H9 (cell line): Measurements from ENCODE around the gene ATL1. TPM values are rescaled to one million over a fixed set of nuclear protein-coding genes. Genes with fewer than 3 reads are reported as not detected.

ENCODE experiments used
- DNase-seq: peaks from one replicate; pipeline ENCODE4 v3.0.0-alpha.2; 2017
- H2AFZ ChIP-seq: one replicate; pipeline ENCODE4 v1.6.1; 2013; ENCODE audit warnings: mild to moderate bottlenecking, low read length, control low read depth, moderate library complexity
- H2AK5ac ChIP-seq: 2 replicates; pipeline ENCODE4 v1.6.1; 2013; ENCODE audit warnings: low read length, control low read depth, mixed read lengths; ENCODE audit not compliant: insufficient read length
- H2BK120ac ChIP-seq: one replicate; pipeline ENCODE4 v1.6.1; 2013; ENCODE audit warnings: low read depth, mild to moderate bottlenecking, low read length, control low read depth, inconsistent platforms; ENCODE audit not compliant: poor library complexity, severe bottlenecking
- H2BK12ac ChIP-seq: 2 replicates; pipeline ENCODE4 v1.6.1; 2013; ENCODE audit warnings: low read length, control low read depth, mixed read lengths, low read depth; ENCODE audit not compliant: insufficient read length
- H2BK15ac ChIP-seq: 2 replicates; pipeline ENCODE4 v1.6.1; 2013; ENCODE audit warnings: low read depth, low read length, control low read depth
- H2BK20ac ChIP-seq: one replicate; pipeline ENCODE4 v1.6.1; 2013; ENCODE audit warnings: low read depth, mild to moderate bottlenecking, low read length, control low read depth, inconsistent platforms; ENCODE audit not compliant: poor library complexity, severe bottlenecking
- H2BK5ac ChIP-seq: 2 replicates; pipeline ENCODE4 v1.6.1; 2013; ENCODE audit warnings: low read length, control low read depth, mixed read lengths; ENCODE audit not compliant: insufficient read length
- H3K14ac ChIP-seq: 2 replicates; pipeline ENCODE4 v1.6.1; 2013; ENCODE audit warnings: low read length, control low read depth; ENCODE audit not compliant: insufficient read depth
- H3K18ac ChIP-seq: 2 replicates; pipeline ENCODE4 v1.6.1; 2013; ENCODE audit warnings: low read depth, mild to moderate bottlenecking, mixed read lengths, low read length, control low read depth; ENCODE audit not compliant: insufficient read length
- H3K23ac ChIP-seq: 2 replicates; pipeline ENCODE4 v1.6.1; 2013; ENCODE audit warnings: low read length, control low read depth, mixed read lengths, low read depth; ENCODE audit not compliant: insufficient read length
- H3K23me2 ChIP-seq: 2 replicates; pipeline ENCODE4 v1.6.1; 2013; ENCODE audit warnings: low read depth, mild to moderate bottlenecking, mixed read lengths, low read length, control low read depth; ENCODE audit not compliant: insufficient read length, poor library complexity, severe bottlenecking
- H3K27ac ChIP-seq: 2 replicates; pipeline ENCODE4 v1.5.1; 2013; ENCODE audit warnings: low read length, control low read depth, mixed read lengths, low read depth; ENCODE audit not compliant: insufficient read length
- H3K27me3 ChIP-seq: 2 replicates; pipeline ENCODE4 v1.6.1; 2013; ENCODE audit warnings: low read length, control low read depth, inconsistent platforms; ENCODE audit not compliant: insufficient read depth
- H3K4ac ChIP-seq: 2 replicates; pipeline ENCODE4 v1.6.1; 2013; ENCODE audit warnings: low read depth, mild to moderate bottlenecking, control low read depth, inconsistent platforms, low read length, moderate library complexity
- H3K4me1 ChIP-seq: 2 replicates; pipeline ENCODE4 v1.6.1; 2013; ENCODE audit warnings: low read length, control low read depth, inconsistent platforms; ENCODE audit not compliant: insufficient read depth
- H3K4me2 ChIP-seq: 2 replicates; pipeline ENCODE4 v1.6.1; 2013; ENCODE audit warnings: low read length, control low read depth, mixed read lengths; ENCODE audit not compliant: insufficient read length, insufficient read depth
- H3K56ac ChIP-seq: 2 replicates; pipeline ENCODE4 v1.6.1; 2013; ENCODE audit warnings: low read depth, mild to moderate bottlenecking, mixed read lengths, low read length, control low read depth; ENCODE audit not compliant: insufficient read length
- H3K79me1 ChIP-seq: 2 replicates; pipeline ENCODE4 v1.6.1; 2013; ENCODE audit warnings: low read depth, mild to moderate bottlenecking, moderate library complexity, low read length, control low read depth, inconsistent platforms; ENCODE audit not compliant: insufficient read depth, poor library complexity, severe bottlenecking
- H3K79me2 ChIP-seq: 2 replicates; pipeline ENCODE4 v1.6.1; 2013; ENCODE audit warnings: low read length, control low read depth, inconsistent platforms; ENCODE audit not compliant: insufficient read depth
- H3K9ac ChIP-seq: 2 replicates; pipeline ENCODE4 v1.6.1; 2013; ENCODE audit warnings: low read length, control low read depth, mixed read lengths; ENCODE audit not compliant: insufficient read length; ENCODE audit errors: extremely low read depth
- H3K9me3 ChIP-seq: one replicate; pipeline ENCODE4 v1.6.1; 2013; ENCODE audit warnings: low read depth, low read length, inconsistent platforms; ENCODE audit not compliant: control insufficient read depth
- H3T11ph ChIP-seq: one replicate; pipeline ENCODE4 v1.6.1; 2013; ENCODE audit warnings: mild to moderate bottlenecking, low read length, control low read depth, inconsistent platforms
- H4K20me1 ChIP-seq: one replicate; pipeline ENCODE4 v1.6.1; 2013; ENCODE audit not compliant: control insufficient read depth, insufficient read length, insufficient read depth
- H4K5ac ChIP-seq: 2 replicates; pipeline ENCODE4 v1.6.1; 2013; ENCODE audit warnings: low read depth, mild to moderate bottlenecking, mixed read lengths, low read length, control low read depth; ENCODE audit not compliant: insufficient read length
- H4K8ac ChIP-seq: replicated peaks from 2 replicates; pipeline ENCODE4 v1.6.1; 2013; ENCODE audit warnings: low read length, control low read depth, mixed read lengths, low read depth; ENCODE audit not compliant: insufficient read length
- H4K91ac ChIP-seq: 2 replicates; pipeline ENCODE4 v1.6.1; 2013; ENCODE audit warnings: low read depth, mild to moderate bottlenecking, moderate library complexity, mixed read lengths, low read length, control low read depth; ENCODE audit not compliant: insufficient read length
- H3K27ac Mint-ChIP-seq, 3 experiments: 2 replicates in 2 of 3; 3 replicates in 1 of 3; pipeline ENCODE4 v1.8.0; 2020 to 2021; ENCODE audit warnings: mixed read lengths in 3 of 3, mild to moderate bottlenecking in 1 of 3, moderate library complexity in 1 of 3
- H3K27me3 Mint-ChIP-seq: 2 replicates; pipeline ENCODE4 v1.8.0; 2021; ENCODE audit warnings: low read depth, mild to moderate bottlenecking, moderate library complexity, mixed read lengths
- H3K36me3 Mint-ChIP-seq, 3 experiments: 2 replicates in 2 of 3; 3 replicates in 1 of 3; pipeline ENCODE4 v1.8.0; 2020 to 2021; ENCODE audit warnings: low read depth in 3 of 3, mixed read lengths in 3 of 3; ENCODE audit not compliant: insufficient read depth in 1 of 3
- H3K4me1 Mint-ChIP-seq, 2 experiments: 2 replicates each; pipeline ENCODE4 v1.8.0; 2020; ENCODE audit warnings: mixed read lengths in 2 of 2
- H3K4me3 Mint-ChIP-seq, 2 experiments: 2 replicates in 1 of 2; 3 replicates in 1 of 2; pipeline ENCODE4 v1.8.0; 2020 to 2021; ENCODE audit warnings: mild to moderate bottlenecking in 2 of 2, mixed read lengths in 2 of 2, moderate library complexity in 1 of 2
- H3K9me3 Mint-ChIP-seq, 2 experiments: 2 replicates in 1 of 2; 3 replicates in 1 of 2; pipeline ENCODE4 v1.8.0; 2020; ENCODE audit warnings: mild to moderate bottlenecking in 2 of 2, mixed read lengths in 2 of 2, moderate library complexity in 1 of 2
- CTCF ChIP-seq: fragments of 200-600 bp; sonication (generic); conservative IDR thresholded peaks from 3 replicates; pipeline ENCODE4 v1.8.0; 2021; ENCODE audit warnings: antibody characterized with exemption, mild to moderate bottlenecking
- WGBS: extraction: QIAGEN DNeasy Blood & Tissue Kit; methylation state at CpG from one replicate; pipeline ENCODE4 v1.1.7; 2013; ENCODE audit warnings: missing lambda C conversion rate, low lambda C conversion rate, mixed read lengths; ENCODE audit not compliant: insufficient read length; ENCODE audit errors: extremely low coverage; 5-methylcytosine and 5-hydroxymethylcytosine counted together
- total RNA-seq: library from RNA; stranded (reverse); gene quantifications from 2 replicates; pipeline ENCODE4 v1.2.1, GENCODE V29; 2021

Gene ATL1
- total RNA-seq, 1 experiment from 2014 or later = 3.0 TPM

- H3K18ac ChIP-seq = no peak overlapping the region
- H2AK5ac ChIP-seq = no peak overlapping the region
- no peaks in the 10 kb centered on the region for H3K27me3 ChIP-seq
- H3K79me1 ChIP-seq = no peaks in the 10 kb centered on the region
- no peak overlapping the region for H3K4me2 ChIP-seq
- H3K9ac ChIP-seq = no peak overlapping the region
- H3K9me3 ChIP-seq = no peaks in the 10 kb centered on the region
- no peak overlapping the region for H2BK20ac ChIP-seq
- H3K79me2 ChIP-seq = no peaks in the 10 kb centered on the region
- no peaks in the 10 kb centered on the region for H3K4me1 ChIP-seq
- no peak overlapping the region for H2BK5ac ChIP-seq
- Mint-ChIP-seq H3K36me3 (no peaks in the 10 kb centered on the region), H3K27ac (no peak overlapping the region), H3K4me3 (no peak overlapping the region), H3K9me3 (no peaks in the 10 kb centered on the region), H3K4me1 (no peaks in the 10 kb centered on the region), H3K27me3 (no peaks in the 10 kb centered on the region)
- TF ChIP-seq CTCF = no peak
- no peak for DNase-seq
- H4K8ac ChIP-seq = no peak overlapping the region
- H4K91ac ChIP-seq = no peak overlapping the region
- H3T11ph ChIP-seq = no peak overlapping the region
- no peak overlapping the region for H4K5ac ChIP-seq
- no peak overlapping the region for H2BK120ac ChIP-seq
- H2AFZ ChIP-seq = no peak overlapping the region
- WGBS = no CpG with 5 or more reads among the region's 1 CpG
- H4K20me1 ChIP-seq = no peaks in the 10 kb centered on the region
- H2BK15ac ChIP-seq = no peak overlapping the region
- no peak overlapping the region for H2BK12ac ChIP-seq
- H3K23ac ChIP-seq = no peak overlapping the region
- no peak overlapping the region for H3K56ac ChIP-seq
- H3K27ac ChIP-seq = no peak overlapping the region
- H3K23me2 ChIP-seq = no peaks in the 10 kb centered on the region
- H3K14ac ChIP-seq = no peak overlapping the region
- no peak overlapping the region for H3K4ac ChIP-seq
Measured at GRCh38 chr14:50608302-50608851, 48.4 kb downstream of the ATL1 start.
